NCI-H187 treated with DMSO at 0.1 percent for 48 hours (cell line): ENCODE results near the gene SMARCAD1.
"Not testable (repeated sequence)": the region's sequence is repeated elsewhere in the genome, so short reads cannot be mapped to it uniquely, and the experiment has no call there.

ENCODE experiments used
- DNase-seq: peaks from one replicate; lab custom pipeline; 2025; lab: John Stamatoyannopoulos, UW

Gene SMARCAD1

GRCh38 chr4:94295473-94295872 is 87.8 kb downstream of the SMARCAD1 start:
- not testable (repeated sequence) for DNase-seq

DNA sequence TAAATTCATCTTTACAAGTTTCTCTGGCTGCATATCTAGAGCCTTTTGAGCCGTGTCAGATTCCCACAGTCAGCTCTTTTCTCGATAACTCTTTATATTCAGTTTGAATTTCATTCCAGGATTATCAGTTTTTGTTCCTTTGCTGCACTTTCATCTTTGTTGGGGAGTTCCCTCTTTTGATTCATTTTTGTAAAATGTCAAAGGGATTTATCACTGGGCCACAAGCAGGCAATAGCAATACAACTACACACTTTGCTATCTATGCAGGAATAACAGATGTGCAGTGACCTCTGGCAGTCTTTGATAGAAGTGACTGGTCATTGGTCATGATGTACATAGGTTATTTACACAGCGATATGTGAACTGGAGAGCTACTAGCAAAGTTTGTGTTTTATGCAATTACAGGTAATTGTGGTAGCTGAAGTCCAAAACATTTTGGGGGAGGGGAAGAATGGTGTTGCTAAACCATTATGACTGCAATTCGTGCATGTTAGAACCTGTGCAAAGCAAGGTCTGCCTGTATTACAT is 91.1 kb downstream of the SMARCAD1 start:
- DNase-seq: no peak

GRCh38 chr4:94302191-94302590 is 94.5 kb downstream of the SMARCAD1 start:
- no peak for DNase-seq

- DNase-seq: no peak
Measured at GRCh38 chr4:94304365-94304971, 96.8 kb downstream of the SMARCAD1 start.

DNA sequence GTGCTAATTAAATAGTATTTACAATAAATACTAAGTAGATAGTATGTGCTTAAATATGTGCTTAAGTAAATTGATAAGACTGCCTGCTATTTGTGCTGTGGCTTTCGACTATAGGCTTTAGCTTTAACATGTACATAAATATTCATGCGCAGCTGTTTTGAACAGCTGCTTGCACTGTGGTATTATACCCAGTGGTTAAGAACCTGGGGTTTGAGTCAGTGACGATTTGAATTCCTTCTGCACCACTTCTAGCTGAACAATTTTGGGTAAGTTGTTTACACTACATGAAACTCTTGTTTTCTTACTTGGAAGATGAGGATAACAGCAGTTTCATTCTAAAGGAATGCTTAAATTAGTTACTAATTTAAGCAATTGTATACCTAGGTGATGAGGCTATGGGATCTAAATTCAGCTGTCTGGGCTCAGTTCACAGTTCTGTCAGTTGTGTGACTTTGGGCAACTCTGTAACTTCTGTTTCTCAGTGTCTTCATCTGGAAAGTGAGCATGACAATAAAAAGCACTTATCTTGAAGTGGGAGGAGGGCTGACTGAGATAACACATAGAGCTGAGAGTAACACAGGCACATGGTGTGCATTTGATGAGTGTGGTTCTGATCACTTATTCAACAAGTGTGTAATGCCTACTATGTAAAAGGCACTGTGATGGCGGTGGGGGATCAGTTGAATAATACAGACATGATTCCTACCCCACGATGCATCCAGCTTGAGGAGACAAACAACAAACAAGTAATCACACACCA is 98.0 kb downstream of the SMARCAD1 start:
- DNase-seq: no peak

- DNase-seq: no peak
Measured at GRCh38 chr4:94306713-94307112, 99.0 kb downstream of the SMARCAD1 start.

GRCh38 chr4:94307231-94307871 is 99.7 kb downstream of the SMARCAD1 start:
- no peak for DNase-seq

GRCh38 chr4:94319927-94320326 is 112.3 kb downstream of the SMARCAD1 start:
- not testable (repeated sequence) for DNase-seq

DNA sequence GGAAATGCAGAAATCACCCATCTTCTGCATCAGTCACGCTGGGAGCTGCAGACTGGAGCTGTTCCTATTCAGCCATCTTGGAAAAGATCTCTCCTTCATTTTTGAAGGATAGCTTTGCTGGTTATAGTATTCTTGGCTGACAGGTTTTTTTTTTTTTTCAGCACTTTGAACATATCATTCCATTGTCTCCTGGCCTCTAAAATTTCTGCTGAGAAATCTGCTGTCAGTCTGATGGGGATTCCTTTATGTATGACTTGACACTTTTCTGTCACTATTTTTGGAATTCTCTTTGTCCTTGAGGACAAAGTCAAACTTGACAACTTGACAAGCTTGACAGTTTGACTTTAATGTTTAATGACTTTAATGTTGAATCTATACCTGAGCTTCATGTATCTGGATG is 118.2 kb downstream of the SMARCAD1 start:
- no peak for DNase-seq

DNA sequence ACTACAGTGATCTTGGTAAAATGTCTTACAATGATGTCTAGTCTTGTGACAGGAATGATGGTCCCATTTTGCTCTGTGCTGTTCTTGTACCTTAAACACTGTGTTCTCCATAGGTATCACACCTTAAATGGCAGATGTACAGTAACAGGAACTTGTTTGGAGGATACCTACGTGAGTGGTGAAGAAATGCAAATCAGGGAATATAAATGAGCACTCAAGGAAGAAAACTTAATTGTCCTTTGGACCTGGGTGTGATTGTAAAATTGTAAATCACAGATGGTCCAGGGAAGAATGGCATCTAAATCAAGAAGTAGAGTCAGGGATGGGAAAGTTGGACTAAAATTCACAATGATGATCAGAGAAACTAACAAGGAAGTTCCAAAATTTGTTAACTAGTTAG is 122.3 kb downstream of the SMARCAD1 start:
- no peak for DNase-seq

DNA sequence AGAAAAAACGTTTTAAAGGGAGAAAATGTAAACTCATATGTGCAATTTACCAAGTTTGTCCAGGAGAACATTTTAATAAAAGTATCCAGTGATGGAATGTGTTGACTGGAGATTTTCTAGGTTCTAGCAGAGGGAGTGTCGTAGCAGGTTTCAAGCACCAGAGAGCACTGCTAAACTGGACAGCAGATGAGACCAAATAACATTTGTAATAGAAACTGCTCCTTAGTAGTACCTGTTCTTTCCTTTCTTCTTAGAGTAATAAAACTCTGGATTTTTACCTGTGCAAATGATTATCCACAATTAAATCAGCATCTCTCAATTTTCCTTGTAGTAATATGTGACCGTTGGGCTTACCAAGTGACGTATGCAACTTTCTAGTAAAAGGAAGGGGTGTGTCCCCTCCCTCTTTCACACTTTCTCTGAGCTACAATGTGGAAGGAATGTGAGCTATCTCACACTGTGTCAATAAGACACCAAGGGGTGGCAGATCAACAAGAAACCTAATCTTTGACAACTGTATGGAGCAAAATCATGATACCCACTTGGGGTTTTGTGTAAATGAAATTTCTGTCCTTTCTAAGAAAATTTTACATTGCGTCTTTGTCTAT is 125.4 kb downstream of the SMARCAD1 start:
- DNase-seq: no peak

- DNase-seq: no peak
Measured at GRCh38 chr4:94333866-94334265, 126.2 kb downstream of the SMARCAD1 start.

- DNase-seq: no peak
Measured at GRCh38 chr4:94334476-94334875, 126.8 kb downstream of the SMARCAD1 start.

DNA sequence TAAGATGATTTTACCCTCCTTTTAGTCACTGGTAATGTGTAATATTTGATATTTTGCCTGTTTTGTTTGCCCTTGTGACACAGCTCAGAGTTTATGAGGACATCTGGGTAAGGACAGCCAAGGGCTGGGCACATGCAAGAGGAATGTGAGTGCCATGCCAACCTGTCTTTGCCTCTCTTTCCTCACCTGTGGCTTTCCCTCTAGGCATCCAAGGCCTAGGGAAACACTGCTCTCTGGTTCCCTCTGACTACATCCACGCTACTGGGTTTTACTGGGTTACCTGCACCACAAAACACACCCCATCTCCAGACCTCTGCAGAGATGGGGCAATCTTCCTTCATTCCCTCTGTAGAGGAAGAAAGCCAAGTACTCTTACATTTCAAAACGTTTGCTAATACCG is 127.3 kb downstream of the SMARCAD1 start:
- DNase-seq: no peak

DNA sequence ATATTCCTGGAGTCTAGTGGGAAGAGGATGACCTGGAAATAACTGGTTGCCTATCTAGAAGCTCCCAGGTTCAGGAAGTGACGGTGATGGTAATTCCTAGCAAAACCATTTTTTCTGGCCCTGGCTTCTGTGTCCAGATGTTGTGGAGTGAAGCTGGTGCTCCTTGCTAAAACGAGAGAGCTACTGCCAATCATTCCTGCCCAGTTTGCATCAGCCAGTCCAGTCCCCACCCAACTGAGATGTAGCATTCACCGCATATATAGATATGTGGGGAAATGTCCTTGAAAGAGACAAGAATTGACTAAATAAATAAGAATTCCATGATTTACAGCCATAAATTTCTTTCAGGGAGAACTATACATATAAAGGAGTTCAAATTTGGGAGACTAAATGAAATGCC is 128.6 kb downstream of the SMARCAD1 start:
- no peak for DNase-seq

GRCh38 chr4:94336791-94337190 is 129.1 kb downstream of the SMARCAD1 start:
- DNase-seq: not testable (repeated sequence)

DNA sequence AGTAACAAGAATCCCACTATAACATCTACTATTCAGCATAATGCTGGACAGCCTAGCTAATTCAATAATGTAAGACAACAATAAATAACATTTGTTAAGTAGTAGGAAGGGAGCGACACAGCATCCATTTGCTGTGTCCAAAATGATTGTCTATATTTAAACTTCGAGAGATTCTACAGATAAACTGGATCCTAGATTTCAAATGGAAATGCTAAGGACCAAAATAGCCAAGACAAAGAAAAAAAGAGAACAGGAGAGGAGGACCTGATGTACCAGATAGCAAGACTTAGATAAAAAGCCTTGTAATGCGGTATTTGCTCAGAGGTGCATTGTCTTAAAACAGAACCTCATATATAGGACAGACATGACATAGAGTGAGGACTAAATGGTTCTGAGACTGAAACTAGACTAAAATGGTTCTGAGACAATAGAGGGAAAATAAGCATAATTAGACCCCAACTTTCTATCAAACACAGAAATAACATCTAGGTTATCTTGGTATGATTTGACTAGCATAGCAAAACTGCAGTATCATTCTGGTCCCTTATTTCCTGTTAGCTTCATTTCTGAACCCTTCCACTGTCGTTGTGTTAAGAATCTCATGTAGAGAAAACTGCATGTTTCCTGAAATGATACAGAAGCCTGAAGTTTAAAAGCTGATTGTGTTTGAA is 131.2 kb downstream of the SMARCAD1 start:
- DNase-seq: no peak

DNA sequence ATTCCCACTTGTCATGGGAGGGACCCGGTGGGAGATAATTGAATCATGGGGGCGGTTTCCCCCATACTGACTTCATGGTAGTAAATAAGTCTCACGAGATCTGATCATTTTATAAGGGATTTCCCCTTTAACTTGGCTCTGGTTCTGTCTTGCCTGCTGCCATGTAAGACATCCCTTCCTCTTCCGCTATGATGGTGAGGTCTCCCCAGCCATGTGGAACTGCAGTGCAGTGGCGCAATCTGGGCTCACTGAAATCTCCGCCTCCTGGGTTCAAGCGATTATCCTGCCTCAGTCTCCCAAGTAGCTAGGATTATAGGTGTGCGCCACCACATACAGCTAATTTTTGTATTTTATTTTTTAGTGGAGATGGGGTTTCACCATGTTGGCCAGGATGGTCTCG is 132.1 kb downstream of the SMARCAD1 start:
- DNase-seq: no peak
